Stimulated activated CD8-positive, alpha-beta memory T cell treated with anti-CD3 and anti-CD28 coated beads, Interleukin-15, amount 100 ng/mL, for 24 hours (primary cell): ENCODE measurements around the gene EID3.
"Not testable (repeated sequence)": the region's sequence is repeated elsewhere in the genome, so short reads cannot be mapped to it uniquely, and the experiment has no call there.

Experiments
- DNase-seq: peaks from one replicate; pipeline ENCODE4 v3.0.0-alpha.2; 2020; ENCODE audit warnings: low read depth

Gene EID3

DNA sequence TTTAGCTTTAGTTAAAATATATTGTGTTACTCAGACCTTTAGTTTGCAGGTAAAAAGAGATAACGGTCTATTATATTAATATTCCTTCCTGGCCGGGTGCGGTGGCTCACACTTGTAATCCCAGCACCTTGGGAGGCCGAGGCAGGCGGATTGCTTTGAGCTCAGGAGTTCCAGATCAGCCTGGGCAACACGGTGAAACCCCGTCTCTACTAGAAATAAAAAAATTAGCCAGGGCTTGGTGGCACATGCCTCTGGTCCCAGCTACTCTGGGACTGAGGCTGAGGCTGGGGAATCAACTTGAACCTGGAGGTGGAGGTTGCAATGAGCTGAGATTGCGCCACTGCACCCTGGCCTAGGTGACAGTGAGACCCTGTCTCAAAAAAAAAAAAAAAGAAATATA, 13.2 kb upstream of the EID3 start:
- DNase-seq, result no peak

GRCh38 chr12:104290855-104291254, 12.7 kb upstream of the EID3 start:
- DNase-seq, result no peak

GRCh38 chr12:104291867-104292524, 11.5 kb upstream of the EID3 start:
- no peak for DNase-seq

DNA sequence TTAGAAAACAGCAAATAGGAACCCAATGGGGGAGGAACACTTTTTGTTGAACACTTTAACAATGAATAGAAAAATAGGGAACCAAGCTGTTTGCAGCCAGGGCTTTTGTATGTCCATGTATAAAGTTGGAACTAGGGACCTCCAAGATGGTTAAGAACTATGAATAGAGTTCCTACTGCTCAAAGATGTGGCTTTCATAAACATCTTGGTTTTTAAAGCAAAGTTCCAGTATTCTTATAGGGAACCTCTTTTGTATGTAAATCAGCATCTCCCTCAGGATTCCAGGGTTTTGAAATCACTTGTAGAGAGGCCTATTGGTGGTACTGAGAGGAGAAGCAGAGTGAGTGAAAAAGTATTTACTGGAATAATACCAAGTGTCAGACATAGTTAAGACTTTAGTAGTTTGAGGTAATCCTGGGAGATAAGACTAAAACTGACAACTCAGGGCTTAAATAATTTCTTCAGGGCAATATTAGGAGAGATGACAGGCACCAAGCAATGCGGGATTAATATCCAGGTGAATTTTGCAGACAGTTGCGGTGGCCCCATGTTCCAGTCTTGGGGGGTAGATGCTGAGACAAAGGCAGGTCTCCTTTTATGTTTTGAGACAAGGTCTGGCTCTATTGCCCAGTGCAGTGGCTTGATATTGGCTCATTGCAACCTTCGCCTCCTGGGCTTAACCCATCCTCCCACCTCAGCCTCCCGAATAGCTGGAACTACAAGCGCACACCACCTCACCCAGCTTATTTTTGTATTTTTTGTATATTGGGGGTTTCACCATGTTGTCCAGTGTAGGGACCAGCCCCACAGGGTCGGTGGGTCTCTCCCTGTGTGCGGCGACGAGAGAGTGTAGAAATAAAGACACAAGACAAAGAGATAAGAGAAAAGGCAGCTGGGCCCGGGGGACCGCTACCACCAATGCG, 10.4 kb upstream of the EID3 start:
- DNase-seq, result no peak

DNA sequence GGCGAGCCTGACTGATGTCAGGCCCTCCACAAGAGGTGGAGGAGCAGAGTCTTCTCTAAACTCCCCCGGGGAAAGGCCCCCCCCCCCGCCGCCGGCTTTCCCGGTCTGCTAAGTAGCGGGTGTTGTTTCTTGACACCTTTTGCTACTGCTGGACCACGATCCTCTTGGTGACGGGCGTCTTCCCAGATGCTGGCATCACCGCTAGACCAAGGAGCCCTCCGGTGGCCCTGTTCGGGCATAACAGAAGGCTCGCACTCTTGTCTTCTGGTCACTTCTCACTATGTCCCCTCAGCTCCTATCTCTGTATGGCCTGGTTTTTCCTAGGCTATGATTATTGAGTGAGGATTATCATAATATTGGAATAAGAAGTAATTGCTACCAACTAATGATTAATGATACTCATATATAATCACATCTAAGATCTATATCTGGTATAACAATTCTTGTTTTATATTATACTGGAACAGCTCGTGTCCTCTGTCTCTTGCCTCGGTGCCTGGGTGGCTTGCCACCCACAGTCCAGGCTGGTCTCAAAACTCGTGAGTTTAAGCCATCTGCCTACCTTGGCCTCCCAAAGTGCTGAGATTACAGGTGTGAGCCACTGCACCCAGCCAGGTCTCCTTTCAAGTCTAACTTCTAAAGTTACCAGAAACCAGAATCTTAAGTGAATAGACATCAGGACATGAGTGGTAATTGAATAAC, 9.2 kb upstream of the EID3 start:
- DNase-seq, result not testable (repeated sequence)

GRCh38 chr12:104294927-104295668, 8.4 kb upstream of the EID3 start:
- no peak for DNase-seq

GRCh38 chr12:104295954-104296353, 7.6 kb upstream of the EID3 start:
- no peak for DNase-seq

- DNase-seq, result no peak
Measured at GRCh38 chr12:104296718-104297117, 6.8 kb upstream of the EID3 start.

DNA sequence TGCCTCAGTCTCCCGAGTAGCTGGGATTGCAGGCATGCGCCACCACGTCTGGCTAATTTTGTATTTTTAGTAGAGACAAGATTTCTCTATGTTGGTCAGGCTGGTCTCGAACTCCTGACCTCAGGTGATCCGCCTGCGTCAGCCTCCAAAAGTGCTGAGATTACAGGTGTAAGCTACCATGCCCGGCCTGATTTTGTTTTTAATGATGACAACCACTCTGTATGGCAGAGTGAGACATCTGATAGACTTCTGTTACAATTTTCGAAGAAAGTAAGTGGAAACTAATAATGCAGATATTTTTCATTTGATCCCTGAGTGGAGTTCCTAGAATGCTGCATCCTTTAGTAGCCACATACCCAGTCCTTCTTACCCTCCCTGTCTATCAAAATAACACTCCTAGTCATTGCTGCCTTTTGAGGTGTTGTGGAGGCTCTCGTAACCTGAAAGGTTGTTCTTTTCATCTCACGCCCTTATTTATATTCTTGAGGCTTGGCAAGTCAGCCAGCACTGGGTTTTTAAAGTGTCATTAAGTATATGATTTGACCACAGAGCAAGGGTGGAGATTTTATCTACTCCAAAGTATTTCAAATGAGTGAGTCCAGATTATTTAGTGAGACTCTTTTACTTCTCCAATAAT, 5.9 kb upstream of the EID3 start:
- no peak for DNase-seq

DNA sequence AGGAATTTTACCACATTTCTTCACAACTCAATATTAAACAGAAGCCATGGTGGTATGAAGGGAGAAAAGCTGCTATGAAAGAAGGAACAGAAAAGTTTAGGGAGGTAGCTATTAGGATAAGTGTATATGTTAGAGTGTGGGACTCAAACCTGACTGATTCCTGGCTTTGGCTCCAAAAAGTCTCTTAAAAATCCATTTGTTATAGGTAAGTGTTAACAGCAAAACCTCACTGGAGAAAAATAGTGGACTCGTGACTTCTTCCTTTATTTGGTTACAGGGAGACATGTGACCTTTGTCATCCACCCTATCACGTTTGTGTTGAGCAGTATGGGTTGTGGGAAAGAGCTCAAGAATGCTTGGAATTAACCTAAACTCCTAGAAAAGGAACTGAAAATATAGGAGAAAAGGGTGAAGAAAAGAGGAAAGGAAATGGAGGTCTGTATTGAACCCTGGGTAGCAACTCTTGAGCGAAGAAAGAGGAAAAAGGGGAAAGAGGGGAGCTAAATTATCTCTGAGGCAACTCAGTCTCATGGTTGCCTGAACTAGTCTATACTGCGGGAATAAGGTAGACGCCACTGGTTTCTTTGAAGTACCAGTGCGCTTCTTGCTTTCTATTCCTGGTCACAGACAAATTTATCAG, 3.6 kb upstream of the EID3 start:
- DNase-seq, result no peak

DNA sequence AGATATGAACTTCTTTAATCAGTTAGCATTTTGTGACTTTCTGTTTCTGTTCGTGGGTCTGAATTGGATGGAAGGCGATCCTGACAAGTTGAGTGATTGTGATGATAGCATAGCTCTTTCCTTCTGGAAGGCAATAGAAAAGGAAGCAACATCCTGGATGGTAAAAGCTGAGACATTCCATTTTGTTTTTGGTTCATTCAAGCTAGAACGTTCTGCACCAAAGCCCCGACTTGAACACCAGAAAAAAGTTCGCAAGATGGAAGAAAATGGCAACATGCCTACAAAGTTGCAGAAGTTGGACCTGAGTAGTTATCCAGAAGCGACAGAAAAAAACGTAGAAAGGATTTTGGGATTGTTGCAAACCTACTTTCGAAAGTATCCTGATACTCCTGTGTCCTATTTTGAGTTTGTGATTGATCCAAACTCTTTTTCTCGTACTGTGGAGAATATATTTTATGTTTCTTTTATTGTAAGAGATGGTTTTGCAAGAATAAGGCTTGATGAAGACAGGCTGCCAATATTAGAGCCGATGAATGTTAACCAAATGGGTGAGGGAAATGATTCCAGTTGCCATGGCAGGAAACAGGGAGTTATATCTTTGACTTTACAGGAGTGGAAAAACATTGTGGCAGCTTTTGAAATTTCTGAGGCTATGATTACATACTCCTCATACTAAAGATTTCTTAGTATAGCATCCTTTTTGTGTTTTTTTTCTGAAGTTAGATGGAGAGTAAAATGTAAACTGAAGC, 896 bp downstream of the EID3 start:
- no peak for DNase-seq

DNA sequence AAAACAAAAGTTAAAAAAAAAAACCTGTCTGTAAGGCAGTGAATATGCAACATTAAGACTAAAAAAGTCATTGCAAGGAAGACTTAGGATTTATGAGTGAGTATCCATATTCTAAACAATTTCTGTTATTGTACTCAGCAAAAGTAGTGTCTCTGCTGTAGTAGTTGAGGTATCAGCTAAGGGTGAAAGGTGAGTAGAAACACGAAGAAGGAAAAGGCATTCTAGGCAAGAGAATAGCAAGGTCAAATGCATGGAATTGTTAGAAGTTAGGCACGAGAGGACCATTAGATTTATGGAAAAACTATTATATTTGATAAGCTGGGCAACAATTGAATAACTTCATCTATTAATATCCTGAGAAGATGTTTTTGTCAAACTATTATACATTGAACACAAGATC, 1.8 kb downstream of the EID3 start:
- no peak for DNase-seq

DNA sequence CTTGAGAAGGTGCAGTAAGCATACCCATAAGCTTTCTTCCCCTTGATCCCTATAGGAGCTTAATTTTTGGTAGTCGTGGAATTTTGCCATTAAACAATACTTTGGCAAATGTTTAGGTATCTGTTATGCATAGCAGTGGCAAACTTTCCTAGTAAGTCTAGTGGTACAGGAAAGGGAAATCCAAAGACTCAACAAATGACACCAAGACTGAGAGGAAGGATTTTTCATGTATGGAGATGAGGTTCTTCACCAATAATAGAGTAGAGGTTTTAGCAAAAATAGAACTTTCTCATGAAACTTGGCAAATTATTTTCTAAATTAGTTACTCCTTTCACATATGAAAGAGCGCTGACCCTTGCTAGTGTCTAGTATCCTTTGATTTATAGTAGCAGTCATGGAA, 2.8 kb downstream of the EID3 start:
- DNase-seq, result no peak

DNA sequence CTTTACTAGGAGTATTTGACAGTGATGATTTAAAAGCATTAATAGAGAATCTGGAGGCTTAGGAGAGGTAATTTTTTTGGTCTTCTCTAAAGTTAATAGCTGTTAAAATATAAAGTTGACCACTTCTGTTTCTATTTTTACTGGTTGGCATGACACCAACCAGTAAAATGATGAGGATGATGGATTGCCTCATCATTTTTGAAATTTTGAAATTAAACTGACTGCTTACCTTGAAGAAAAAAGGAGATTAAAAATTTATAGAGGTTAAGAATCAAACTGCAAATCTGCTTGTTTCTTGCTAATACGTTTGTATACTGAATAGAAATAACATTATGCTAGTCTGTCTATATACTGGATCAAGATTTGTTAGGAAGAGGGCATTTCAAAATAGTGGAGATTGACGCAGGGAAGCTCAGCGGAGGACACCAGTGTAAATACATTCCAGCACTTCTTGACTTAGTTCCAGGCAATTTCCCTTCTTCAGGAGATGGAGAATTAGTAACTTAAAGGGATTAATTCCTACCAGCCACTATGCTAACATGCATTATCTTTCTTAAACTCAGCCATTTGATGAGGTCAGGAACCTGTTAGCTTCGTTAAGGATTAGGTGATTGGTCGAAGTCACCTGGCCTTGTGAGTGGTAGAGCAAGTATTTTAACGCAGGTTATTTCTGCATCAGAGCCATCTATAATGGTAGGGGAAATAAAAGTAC, 3.6 kb downstream of the EID3 start:
- no peak for DNase-seq

DNA sequence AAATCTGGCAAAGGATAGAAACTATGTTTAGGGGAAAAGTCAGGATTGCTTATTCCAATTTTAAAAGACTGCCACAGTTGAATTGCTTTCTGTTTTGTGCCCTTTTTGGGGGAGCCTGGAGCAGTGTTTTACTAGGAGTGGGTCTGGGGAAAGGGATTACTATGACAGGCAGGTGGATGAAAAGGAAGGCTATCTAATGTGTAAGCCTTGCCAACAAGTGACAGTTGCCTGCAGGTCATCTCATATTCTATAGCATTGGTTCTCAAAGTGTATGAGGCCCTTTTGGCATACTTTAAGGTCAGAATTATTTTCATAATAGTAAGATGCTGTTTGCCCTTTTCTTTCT, 4.1 kb downstream of the EID3 start:
- DNase-seq, result no peak

GRCh38 chr12:104309446-104309993, 6.0 kb downstream of the EID3 start:
- no peak for DNase-seq

- no peak for DNase-seq
Measured at GRCh38 chr12:104310751-104311633, 7.5 kb downstream of the EID3 start.

- no peak for DNase-seq
Measured at GRCh38 chr12:104312202-104312601, 8.7 kb downstream of the EID3 start.

- DNase-seq, result no peak
Measured at GRCh38 chr12:104312654-104313053, 9.1 kb downstream of the EID3 start.
